HEK293T (cell line): ENCODE measurements around the gene APOO.

Experiments
- ARNT ChIP-seq: fragments of 450-650 bp; IDR thresholded peaks from 2 replicates; pipeline ENCODE4 v1.6.1; 2017; ENCODE audit warnings: mild to moderate bottlenecking
- BHLHE40 ChIP-seq: fragments of 450-650 bp; IDR thresholded peaks from 2 replicates; pipeline ENCODE4 v1.6.1; 2016; ENCODE audit warnings: mild to moderate bottlenecking, moderate library complexity, borderline replicate concordance
- FOXA1 ChIP-seq: fragments of 450-650 bp; IDR thresholded peaks from 2 replicates; pipeline ENCODE4 v1.6.1; 2016; ENCODE audit warnings: mild to moderate bottlenecking
- HDGF ChIP-seq: fragments of 450-650 bp; IDR thresholded peaks from 2 replicates; pipeline ENCODE4 v1.6.1; 2017; ENCODE audit warnings: antibody characterized with exemption, borderline replicate concordance
- L3MBTL2 ChIP-seq: fragments of 450-650 bp; conservative IDR thresholded peaks from 2 replicates; pipeline ENCODE4 v1.6.1; 2016; ENCODE audit warnings: mild to moderate bottlenecking
- NFRKB ChIP-seq: fragments of 450-650 bp; IDR thresholded peaks from 2 replicates; pipeline ENCODE4 v1.6.1; 2016; ENCODE audit warnings: mild to moderate bottlenecking, moderate library complexity
- PKNOX1 ChIP-seq: fragments of 450-650 bp; IDR thresholded peaks from 2 replicates; pipeline ENCODE4 v1.6.1; 2016
- SP1 ChIP-seq: fragments of 450-650 bp; IDR thresholded peaks from 2 replicates; pipeline ENCODE4 v1.6.1; 2017
- TARDBP ChIP-seq: fragments of 450-650 bp; IDR thresholded peaks from 2 replicates; pipeline ENCODE4 v1.6.1; 2016

- TF ChIP-seq BHLHE40 (no peak), HDGF (no peak), PKNOX1 (no peak), ARNT (no peak), SP1 (no peak), TARDBP (no peak), L3MBTL2 (no peak; the same call in 1 of the 2 replicates), NFRKB (no peak), FOXA1 (no peak)
Observed at GRCh38 chrX:23907498-23908218, at the start of gene APOO, which contains the start of gene CXorf58.
